ENCODE results near the gene MAEA.

MAEA gene

GRCh38 chr4:1375051-1375721, 85.5 kb downstream of the MAEA start:
- no peaks in the 10 kb centered on the region for H3K27me3 ChIP-seq (ENCODE audit: insufficient read depth, low read length, poor library complexity)
- H3K79me2 ChIP-seq (ENCODE audit: insufficient read depth, low read length) = no peaks in the 10 kb centered on the region
- H4K20me1 ChIP-seq (ENCODE audit: insufficient read depth, low read length) = peaks cover 5% of the 10 kb centered on the region; the same call in 1 of the 2 replicates
- H2AFZ ChIP-seq (ENCODE audit: low read depth, low read length) = no peak overlapping the region
- peaks cover 17% of the 10 kb centered on the region for H3K36me3 ChIP-seq (ENCODE audit: insufficient read depth, low read length)
- H3K9ac ChIP-seq (ENCODE audit: low read depth, low read length) = no peak overlapping the region
- H3K9me3 ChIP-seq (ENCODE audit: insufficient read depth, low read length, severe bottlenecking) = no peaks in the 10 kb centered on the region
- H3K4me1 ChIP-seq (ENCODE audit: insufficient read depth, low read length) = no peaks in the 10 kb centered on the region
- no peak overlapping the region for H3K27ac ChIP-seq (ENCODE audit: low read length)
- DNase-seq = no peak
- no peak for ATAC-seq (ENCODE audit: insufficient read depth, low read depth)
- H3K4me2 ChIP-seq (ENCODE audit: insufficient read depth, low read length) = no peak overlapping the region
- TF ChIP-seq EZH2 (IDR thresholded peaks at IDR 0.05; ENCODE audit: borderline replicate concordance, low read depth, low read length, severe bottlenecking) = no peak
- no peak for TF ChIP-seq CTCF (IDR thresholded peaks at IDR 0.05; ENCODE audit: borderline replicate concordance, extremely low read depth, low read length, poor library complexity, severe bottlenecking)
- H3K4me3 ChIP-seq (ENCODE audit: low read depth in 1 of 2, low read length in 2 of 2) = no peak overlapping the region

GRCh38 chr4:1375761-1376322, 86.2 kb downstream of the MAEA start:
- H3K9me3 ChIP-seq (ENCODE audit: insufficient read depth, low read length, severe bottlenecking) = no peaks in the 10 kb centered on the region
- H3K27me3 ChIP-seq (ENCODE audit: insufficient read depth, low read length, poor library complexity) = no peaks in the 10 kb centered on the region
- H3K79me2 ChIP-seq (ENCODE audit: insufficient read depth, low read length) = no peaks in the 10 kb centered on the region
- no peak for ATAC-seq (ENCODE audit: insufficient read depth, low read depth)
- H3K4me3 ChIP-seq (ENCODE audit: low read depth in 1 of 2, low read length in 2 of 2) = no peak overlapping the region
- DNase-seq = no peak
- H3K4me2 ChIP-seq (ENCODE audit: insufficient read depth, low read length) = no peak overlapping the region
- peaks cover 17% of the 10 kb centered on the region for H3K36me3 ChIP-seq (ENCODE audit: insufficient read depth, low read length)
- no peaks in the 10 kb centered on the region for H3K4me1 ChIP-seq (ENCODE audit: insufficient read depth, low read length)
- H2AFZ ChIP-seq (ENCODE audit: low read depth, low read length) = no peak overlapping the region
- no peak overlapping the region for H3K27ac ChIP-seq (ENCODE audit: low read length)
- no peak for TF ChIP-seq EZH2 (IDR thresholded peaks at IDR 0.05; ENCODE audit: borderline replicate concordance, low read depth, low read length, severe bottlenecking)
- TF ChIP-seq CTCF (IDR thresholded peaks at IDR 0.05; ENCODE audit: borderline replicate concordance, extremely low read depth, low read length, poor library complexity, severe bottlenecking) = no peak
- H3K9ac ChIP-seq (ENCODE audit: low read depth, low read length) = no peak overlapping the region
- peaks cover 5% of the 10 kb centered on the region; the same call in 1 of the 2 replicates for H4K20me1 ChIP-seq (ENCODE audit: insufficient read depth, low read length)

DNA sequence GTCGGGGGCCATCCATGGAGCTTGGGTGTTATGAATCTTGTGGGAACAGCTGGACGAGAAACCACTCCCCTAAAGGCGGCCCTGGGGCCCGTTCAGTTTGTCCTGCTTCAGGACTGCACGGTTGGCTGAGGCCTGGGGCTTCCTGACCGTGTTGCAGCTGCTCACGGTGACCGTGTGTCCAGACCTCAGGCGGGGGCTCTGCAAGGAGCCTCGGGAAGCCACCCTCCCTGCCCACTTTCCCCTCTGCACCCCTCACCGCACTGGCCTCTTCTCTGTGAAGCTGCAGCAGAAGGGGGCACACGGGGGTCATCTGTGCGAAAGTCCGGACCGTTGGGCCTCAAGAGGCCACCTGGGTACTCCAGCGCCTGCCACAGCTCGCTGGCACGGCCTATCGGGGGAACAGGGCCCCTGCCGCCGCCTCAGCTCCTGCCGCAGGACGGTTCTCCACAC, 86.7 kb downstream of the MAEA start:
- H4K20me1 ChIP-seq (ENCODE audit: insufficient read depth, low read length) = peaks cover 5% of the 10 kb centered on the region; the same call in 1 of the 2 replicates
- no peak overlapping the region for H3K27ac ChIP-seq (ENCODE audit: low read length)
- H3K4me3 ChIP-seq (ENCODE audit: low read depth in 1 of 2, low read length in 2 of 2) = no peak overlapping the region
- TF ChIP-seq CTCF (IDR thresholded peaks at IDR 0.05; ENCODE audit: borderline replicate concordance, extremely low read depth, low read length, poor library complexity, severe bottlenecking) (no peak), EZH2 (IDR thresholded peaks at IDR 0.05; ENCODE audit: borderline replicate concordance, low read depth, low read length, severe bottlenecking) (no peak)
- no peak for ATAC-seq (ENCODE audit: insufficient read depth, low read depth)
- no peak overlapping the region for H2AFZ ChIP-seq (ENCODE audit: low read depth, low read length)
- H3K9me3 ChIP-seq (ENCODE audit: insufficient read depth, low read length, severe bottlenecking) = no peaks in the 10 kb centered on the region
- H3K36me3 ChIP-seq (ENCODE audit: insufficient read depth, low read length) = peaks cover 12% of the 10 kb centered on the region
- H3K27me3 ChIP-seq (ENCODE audit: insufficient read depth, low read length, poor library complexity) = no peaks in the 10 kb centered on the region
- H3K4me2 ChIP-seq (ENCODE audit: insufficient read depth, low read length) = no peak overlapping the region
- no peak overlapping the region for H3K9ac ChIP-seq (ENCODE audit: low read depth, low read length)
- H3K4me1 ChIP-seq (ENCODE audit: insufficient read depth, low read length) = no peaks in the 10 kb centered on the region
- DNase-seq = no peak
- no peaks in the 10 kb centered on the region for H3K79me2 ChIP-seq (ENCODE audit: insufficient read depth, low read length)
